HG02763 (cell line): ENCODE data around the gene ALPK3.
"Not testable (repeated sequence)": the region's sequence is repeated elsewhere in the genome, so short reads cannot be mapped to it uniquely, and the experiment has no call there.

Experiments
- ATAC-seq: cut with Tn5 transposase; IDR thresholded peaks from one replicate; pipeline ENCODE4 v1.9.1; 2021; ENCODE audit warnings: mild to moderate bottlenecking, moderate library complexity; ENCODE audit not compliant: unreplicated experiment

ALPK3 gene

GRCh38 chr15:84840741-84841429, 23.7 kb downstream of the ALPK3 start:
- ATAC-seq = no peak

- ATAC-seq = no peak
Observed at GRCh38 chr15:84842781-84843180, 25.6 kb downstream of the ALPK3 start.

GRCh38 chr15:84844964-84845363, 27.8 kb downstream of the ALPK3 start:
- ATAC-seq = no peak

- not testable (repeated sequence) for ATAC-seq
Observed at GRCh38 chr15:84845631-84846030, 28.5 kb downstream of the ALPK3 start.

GRCh38 chr15:84846269-84846668, 29.1 kb downstream of the ALPK3 start:
- ATAC-seq = no peak

GRCh38 chr15:84847382-84847781, 30.2 kb downstream of the ALPK3 start:
- no peak for ATAC-seq

- no peak for ATAC-seq
Observed at GRCh38 chr15:84852212-84852611, 35.1 kb downstream of the ALPK3 start.

GRCh38 chr15:84855136-84855535, 38.0 kb downstream of the ALPK3 start:
- ATAC-seq = no peak

GRCh38 chr15:84855765-84856164, 38.6 kb downstream of the ALPK3 start:
- ATAC-seq = no peak

GRCh38 chr15:84856731-84857417, 39.7 kb downstream of the ALPK3 start:
- ATAC-seq = no peak

GRCh38 chr15:84857418-84858004, 40.4 kb downstream of the ALPK3 start:
- ATAC-seq = no peak

- no peak for ATAC-seq
Observed at GRCh38 chr15:84858231-84858630, 41.1 kb downstream of the ALPK3 start.

- no peak for ATAC-seq
Observed at GRCh38 chr15:84859144-84859543, 42.0 kb downstream of the ALPK3 start.

GRCh38 chr15:84859651-84860050, 42.5 kb downstream of the ALPK3 start:
- no peak for ATAC-seq

GRCh38 chr15:84861781-84862180, 44.6 kb downstream of the ALPK3 start:
- ATAC-seq = no peak

GRCh38 chr15:84862214-84862975, 45.2 kb downstream of the ALPK3 start:
- no peak for ATAC-seq

- no peak for ATAC-seq
Observed at GRCh38 chr15:84863565-84864443, 46.6 kb downstream of the ALPK3 start.

GRCh38 chr15:84864444-84864795, 47.3 kb downstream of the ALPK3 start:
- no peak for ATAC-seq

GRCh38 chr15:84865074-84865569, 48.0 kb downstream of the ALPK3 start:
- no peak for ATAC-seq
